HG03520 (cell line): Measurements from ENCODE around the gene ARMH1.
"Not testable (repeated sequence)": the region's sequence is repeated elsewhere in the genome, so short reads cannot be mapped to it uniquely, and the experiment has no call there.

Experiments used
- ATAC-seq: cut with Tn5 transposase; IDR thresholded peaks from one replicate; pipeline ENCODE4 v1.9.1; 2021; ENCODE audit warnings: mild to moderate bottlenecking, moderate library complexity; ENCODE audit not compliant: unreplicated experiment

Gene ARMH1

GRCh38 chr1:44693159-44693558 is 18.6 kb downstream of the ARMH1 start:
- ATAC-seq, result no peak

GRCh38 chr1:44693900-44694299 is 19.4 kb downstream of the ARMH1 start:
- no peak for ATAC-seq

DNA sequence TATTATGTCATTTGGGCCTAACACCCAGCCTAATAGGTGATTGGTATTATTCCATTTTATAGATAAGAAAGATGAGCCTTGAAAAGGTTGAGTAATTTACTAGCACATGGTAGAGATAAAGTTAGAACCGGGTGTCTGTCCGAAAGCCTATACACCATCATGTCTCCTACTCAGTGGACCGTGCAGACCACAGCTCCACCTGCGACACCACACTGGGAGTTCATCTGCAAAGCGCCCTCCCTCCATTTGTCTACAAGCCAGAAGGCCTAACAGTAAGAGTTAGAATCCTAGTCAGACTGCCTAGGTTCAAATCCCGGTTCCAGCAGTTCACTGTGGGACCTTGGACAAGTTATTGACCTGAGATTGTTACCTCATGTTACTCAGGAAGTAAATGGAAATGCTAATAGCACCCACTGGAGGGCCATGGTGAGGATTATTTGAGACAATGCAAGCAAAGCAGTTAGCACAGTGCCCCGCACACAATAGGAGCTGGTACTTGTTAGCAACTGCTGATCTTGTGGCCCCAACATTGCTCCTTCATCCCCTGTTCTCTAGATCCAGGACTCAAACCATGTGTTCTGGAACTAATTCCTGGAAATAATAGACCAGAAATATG is 20.5 kb downstream of the ARMH1 start:
- ATAC-seq, result peak; percentile 58

- no peak for ATAC-seq
Observed at GRCh38 chr1:44695671-44696070, 21.2 kb downstream of the ARMH1 start.

DNA sequence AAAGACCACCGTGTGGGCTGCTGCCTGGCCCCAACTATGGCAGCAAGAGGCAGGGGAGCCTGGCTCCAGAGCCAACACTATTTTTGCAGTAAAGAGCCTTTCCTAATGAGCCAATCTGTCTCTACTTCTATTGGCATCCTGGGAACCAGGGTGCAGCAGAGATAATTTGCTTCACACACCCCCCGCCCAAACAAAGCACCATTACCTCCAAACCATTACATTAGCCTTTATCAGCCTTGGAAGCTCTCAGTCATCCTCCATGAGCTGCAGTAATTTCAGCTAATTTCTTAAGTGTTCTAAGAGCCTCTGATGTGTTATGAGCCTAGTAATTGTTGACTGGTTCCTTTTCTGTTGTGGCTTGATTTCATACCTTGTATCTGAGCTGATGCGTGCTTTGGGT is 21.6 kb downstream of the ARMH1 start:
- ATAC-seq, result no peak

GRCh38 chr1:44696789-44697345 is 22.4 kb downstream of the ARMH1 start:
- no peak for ATAC-seq

DNA sequence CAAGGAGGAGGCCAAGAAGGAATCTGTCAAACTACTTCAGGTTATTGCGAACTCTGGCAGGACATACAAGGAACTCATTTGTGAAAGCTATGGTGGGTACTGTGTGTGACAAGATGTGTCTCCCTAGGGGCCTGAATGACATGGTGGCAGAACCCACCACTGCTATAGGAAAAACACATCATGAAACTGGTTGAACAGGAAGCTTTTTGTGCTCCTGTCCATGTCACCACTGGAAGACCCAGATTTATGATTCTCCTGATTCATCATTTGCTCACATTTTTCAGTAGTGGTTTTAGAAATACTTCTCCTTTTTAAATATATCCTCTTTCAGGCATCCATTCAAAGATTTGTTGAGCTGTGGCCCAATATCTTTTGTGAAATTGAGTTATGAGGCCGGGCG is 23.6 kb downstream of the ARMH1 start:
- ATAC-seq, result no peak

GRCh38 chr1:44699375-44699774 is 24.9 kb downstream of the ARMH1 start:
- not testable (repeated sequence) for ATAC-seq

GRCh38 chr1:44700573-44700972 is 26.1 kb downstream of the ARMH1 start:
- ATAC-seq, result no peak

GRCh38 chr1:44701141-44701573 is 26.6 kb downstream of the ARMH1 start:
- ATAC-seq, result no peak

DNA sequence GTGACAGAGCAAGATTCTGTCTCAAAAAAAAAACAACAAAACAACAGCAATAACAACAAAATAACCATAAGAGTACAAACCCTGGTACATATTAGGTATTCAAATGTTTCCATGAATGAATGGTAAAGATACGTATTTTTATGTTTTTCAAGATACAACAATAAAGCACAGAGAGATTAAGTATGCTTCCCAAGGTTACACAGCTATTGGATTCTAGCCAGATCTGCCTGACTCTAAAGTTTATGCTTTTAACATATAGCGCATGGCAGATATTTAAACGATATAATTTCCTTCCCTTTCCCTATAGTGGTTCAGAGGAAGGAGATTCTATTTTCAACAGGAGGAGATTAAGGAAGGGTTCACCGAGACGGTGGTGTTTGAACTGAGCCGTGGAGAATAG is 31.0 kb downstream of the ARMH1 start:
- no peak for ATAC-seq

- ATAC-seq, result no peak
Observed at GRCh38 chr1:44705938-44706337, 31.4 kb downstream of the ARMH1 start.

GRCh38 chr1:44707112-44707881 is 32.8 kb downstream of the ARMH1 start:
- ATAC-seq, result no peak

DNA sequence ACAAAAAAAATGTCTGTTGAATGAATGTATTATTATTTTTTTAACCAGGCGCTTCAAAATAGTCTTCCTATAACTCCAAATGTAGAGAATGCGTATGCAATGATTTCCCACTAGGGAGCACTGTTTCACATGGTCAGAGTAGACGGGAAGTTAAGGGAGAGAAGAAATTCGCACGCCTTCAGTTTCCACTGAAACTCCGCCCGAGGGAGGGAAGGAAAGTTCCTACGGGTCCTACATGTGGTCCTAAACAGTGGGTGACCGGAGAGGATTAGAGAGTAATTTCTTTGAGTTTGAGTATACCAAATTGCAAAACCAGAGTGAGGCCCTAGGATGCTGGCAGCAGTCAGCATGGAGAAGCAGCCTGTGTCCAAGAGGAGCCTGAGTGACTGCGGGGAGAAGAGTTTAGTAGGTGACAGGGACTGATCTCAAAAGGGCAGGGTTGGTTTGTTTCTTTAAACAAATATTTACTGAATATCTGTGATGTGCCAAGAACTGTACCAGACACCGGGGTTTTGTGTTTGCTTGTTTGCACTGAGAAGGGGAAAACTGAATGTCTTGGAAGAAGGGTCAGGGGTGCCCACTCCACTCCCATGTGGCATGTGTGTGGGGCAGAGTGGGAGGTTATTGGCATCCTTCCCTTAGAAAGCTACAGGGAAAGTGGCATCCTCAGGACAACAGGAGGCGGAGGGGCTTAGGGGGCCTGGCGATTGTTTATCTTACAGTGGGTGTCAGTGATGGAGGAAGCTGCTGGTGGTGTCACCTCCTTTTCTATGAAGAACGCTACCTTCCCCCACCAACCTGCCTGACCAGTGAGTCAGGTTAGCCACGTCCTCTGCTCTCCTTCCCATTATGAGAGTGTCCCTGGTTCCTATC is 33.7 kb downstream of the ARMH1 start:
- no peak for ATAC-seq

DNA sequence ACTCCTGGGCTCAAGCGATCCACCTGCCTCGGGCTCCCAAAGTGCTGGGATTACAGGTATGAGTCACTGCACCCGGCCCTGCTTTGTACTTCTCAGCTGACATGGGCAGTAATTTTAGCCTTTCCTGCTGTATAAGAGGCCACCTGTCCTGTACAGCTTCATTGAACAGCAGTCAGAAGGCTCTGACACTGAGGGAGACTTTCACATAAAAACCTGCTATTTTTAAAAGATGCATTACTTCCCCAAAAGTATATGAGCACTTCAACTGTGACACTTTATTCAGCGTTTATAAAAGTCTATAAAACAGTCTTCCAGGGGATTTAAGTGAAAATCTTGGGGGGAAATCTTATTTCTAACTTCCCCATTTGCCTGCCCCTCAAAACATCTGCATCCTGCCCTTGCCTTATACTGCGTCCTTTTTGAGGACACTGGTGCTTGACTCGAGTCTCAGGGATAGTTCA is 38.8 kb downstream of the ARMH1 start:
- ATAC-seq, result no peak

DNA sequence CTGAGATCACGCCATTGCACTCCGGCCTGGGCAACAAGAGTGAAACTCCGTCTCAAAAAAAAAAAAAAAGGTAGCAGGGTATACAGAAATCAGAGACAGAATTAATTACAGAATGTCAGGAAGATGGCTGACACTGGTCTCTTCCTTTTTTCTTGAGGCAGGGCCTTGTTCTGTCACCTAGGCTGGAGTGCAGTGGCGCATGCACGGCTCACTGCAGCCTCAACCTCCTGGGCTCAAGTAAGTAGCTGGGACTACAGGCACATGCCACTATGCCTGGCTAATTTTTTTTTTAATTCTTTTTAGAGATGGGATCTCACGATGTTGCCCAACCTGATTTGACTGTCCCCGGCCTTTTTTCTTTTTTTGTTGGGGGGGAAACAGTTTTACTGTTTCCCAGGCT is 40.0 kb downstream of the ARMH1 start:
- no peak for ATAC-seq

GRCh38 chr1:44714944-44715571 is 40.5 kb downstream of the ARMH1 start:
- ATAC-seq, result no peak

GRCh38 chr1:44717156-44717555 is 42.6 kb downstream of the ARMH1 start:
- ATAC-seq, result no peak

DNA sequence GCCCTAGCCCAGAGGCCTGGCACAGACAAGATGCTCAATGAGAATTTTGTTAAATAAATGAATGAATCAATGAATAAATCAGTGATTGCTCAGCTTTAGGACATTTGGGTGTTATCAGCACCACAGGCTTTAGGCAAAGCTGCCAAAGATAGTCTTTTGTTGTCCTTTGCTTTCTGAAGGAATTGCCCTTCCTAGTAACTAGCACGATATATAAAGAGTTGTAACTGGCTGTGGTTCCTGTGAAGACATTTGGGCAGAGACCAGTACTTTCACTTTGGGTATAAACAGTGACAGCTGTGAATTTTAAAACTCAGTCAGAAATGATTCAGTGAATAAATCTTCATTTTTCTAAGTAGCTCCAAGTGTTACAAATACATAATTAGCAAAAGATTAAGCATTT is 43.1 kb downstream of the ARMH1 start:
- ATAC-seq, result no peak

- no peak for ATAC-seq
Observed at GRCh38 chr1:44718091-44718490, 43.6 kb downstream of the ARMH1 start.

GRCh38 chr1:44719318-44719717 is 44.8 kb downstream of the ARMH1 start:
- ATAC-seq, result no peak
